Coronary artery (tissue), 2 donors: ENCODE measurements around the gene TEAD1.

ENCODE experiments used
- DNase-seq: peaks from one replicate; pipeline ENCODE4 v3.0.0-alpha.2; 2017; ENCODE audit warnings: low spot score
- H3K27ac ChIP-seq, 2 donors: fragments of 200-600 bp; sonication (generic); one replicate each; pipeline ENCODE4 v1.5.1; 2016 to 2019
- H3K4me3 ChIP-seq: fragments of 200-600 bp; sonication (generic); 2 replicates; pipeline ENCODE4 v1.5.1; 2016; ENCODE audit warnings: mild to moderate bottlenecking, moderate library complexity
- TF ChIP-seq, protein P1 (sequence below): fragments of 200-600 bp; sonication (generic); IDR thresholded peaks from one replicate; pipeline ENCODE4 v1.5.1; 2019; ENCODE audit warnings: antibody characterized with exemption

The TEAD1 gene

GRCh38 chr11:12961615-12962014, 287.4 kb downstream of the TEAD1 start:
- TF ChIP-seq, protein P1, sequence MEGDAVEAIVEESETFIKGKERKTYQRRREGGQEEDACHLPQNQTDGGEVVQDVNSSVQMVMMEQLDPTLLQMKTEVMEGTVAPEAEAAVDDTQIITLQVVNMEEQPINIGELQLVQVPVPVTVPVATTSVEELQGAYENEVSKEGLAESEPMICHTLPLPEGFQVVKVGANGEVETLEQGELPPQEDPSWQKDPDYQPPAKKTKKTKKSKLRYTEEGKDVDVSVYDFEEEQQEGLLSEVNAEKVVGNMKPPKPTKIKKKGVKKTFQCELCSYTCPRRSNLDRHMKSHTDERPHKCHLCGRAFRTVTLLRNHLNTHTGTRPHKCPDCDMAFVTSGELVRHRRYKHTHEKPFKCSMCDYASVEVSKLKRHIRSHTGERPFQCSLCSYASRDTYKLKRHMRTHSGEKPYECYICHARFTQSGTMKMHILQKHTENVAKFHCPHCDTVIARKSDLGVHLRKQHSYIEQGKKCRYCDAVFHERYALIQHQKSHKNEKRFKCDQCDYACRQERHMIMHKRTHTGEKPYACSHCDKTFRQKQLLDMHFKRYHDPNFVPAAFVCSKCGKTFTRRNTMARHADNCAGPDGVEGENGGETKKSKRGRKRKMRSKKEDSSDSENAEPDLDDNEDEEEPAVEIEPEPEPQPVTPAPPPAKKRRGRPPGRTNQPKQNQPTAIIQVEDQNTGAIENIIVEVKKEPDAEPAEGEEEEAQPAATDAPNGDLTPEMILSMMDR = no peak
- DNase-seq = no peak
- no peak overlapping the region for H3K27ac ChIP-seq
- no peak overlapping the region for H3K4me3 ChIP-seq

DNA sequence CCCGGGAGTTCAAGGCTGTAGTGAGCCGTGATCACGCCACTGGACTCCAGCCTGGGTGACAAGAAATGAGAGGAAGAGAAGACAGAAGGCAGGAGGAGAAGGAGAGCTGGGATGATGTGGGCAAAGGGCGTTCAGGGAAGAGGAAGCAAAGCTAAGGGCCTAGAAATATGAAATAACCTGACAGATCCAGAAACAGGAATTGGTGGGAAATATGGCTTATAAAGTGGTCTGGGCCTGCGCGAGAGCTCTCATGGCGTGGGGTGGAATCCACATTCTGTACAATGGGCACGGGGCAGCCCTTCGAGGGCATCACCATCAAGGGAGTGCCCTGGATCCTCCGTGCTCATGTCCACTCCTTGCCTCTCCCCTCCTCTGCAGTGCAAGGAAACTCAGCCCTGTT, 288.1 kb downstream of the TEAD1 start:
- no peak overlapping the region for H3K27ac ChIP-seq
- DNase-seq = no peak
- TF ChIP-seq, protein P1 = no peak
- no peak overlapping the region for H3K4me3 ChIP-seq

GRCh38 chr11:12963051-12963450, 288.8 kb downstream of the TEAD1 start:
- DNase-seq = no peak
- Histone ChIP-seq H3K4me3 (no peak overlapping the region), H3K27ac (no peak overlapping the region)
- TF ChIP-seq, protein P1 = no peak

GRCh38 chr11:12963792-12964536, 289.7 kb downstream of the TEAD1 start:
- no peak overlapping the region for H3K4me3 ChIP-seq
- TF ChIP-seq, protein P1 = peak; percentile 71
- no peak for DNase-seq

DNA sequence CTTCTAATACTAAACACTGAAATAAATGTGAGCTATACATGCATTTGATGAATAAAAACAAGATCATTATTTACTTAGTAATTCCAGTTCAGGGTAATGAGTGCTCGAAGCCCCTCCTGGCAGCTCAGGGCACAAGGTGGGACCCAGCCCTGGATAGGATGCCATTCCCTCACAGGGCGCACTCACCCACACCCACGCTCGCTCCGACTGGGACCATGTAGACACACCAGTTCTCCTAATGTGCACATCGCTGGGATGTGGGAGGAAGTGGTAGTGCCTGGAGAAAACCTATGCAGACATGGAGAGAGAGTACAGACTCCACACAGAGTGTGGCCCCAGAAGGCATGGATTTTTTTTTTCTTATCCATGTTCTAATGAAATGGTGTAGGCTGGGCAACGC, 290.4 kb downstream of the TEAD1 start:
- no peak for DNase-seq
- Histone ChIP-seq H3K27ac (no peak overlapping the region), H3K4me3 (no peak overlapping the region)
- TF ChIP-seq, protein P1 = no peak

More at GRCh38 chr11:12963792-12964536, 289.7 kb downstream of the TEAD1 start:
- no peak overlapping the region for H3K27ac ChIP-seq

DNA sequence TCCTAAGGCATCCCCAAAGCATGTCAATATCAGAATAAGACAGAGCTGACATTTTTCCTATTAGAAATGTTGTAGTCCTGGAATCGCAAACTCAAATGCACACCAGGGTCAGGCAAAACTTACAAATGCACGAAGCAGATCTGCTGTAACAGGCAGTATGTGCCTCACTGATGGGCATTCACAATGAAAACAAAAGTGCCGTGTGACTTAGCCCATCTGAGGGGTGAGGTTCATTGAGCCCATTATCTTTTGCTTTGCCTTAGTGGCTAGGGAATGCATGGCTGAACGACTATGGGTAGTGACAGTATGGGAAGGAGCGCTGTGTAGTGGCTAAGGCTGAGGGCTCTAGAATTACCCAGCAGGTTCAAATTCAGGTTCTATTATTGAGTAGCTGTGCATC, 291.8 kb downstream of the TEAD1 start:
- H3K27ac ChIP-seq = no peak overlapping the region
- no peak overlapping the region for H3K4me3 ChIP-seq
- no peak for DNase-seq
- TF ChIP-seq, protein P1 = no peak

DNA sequence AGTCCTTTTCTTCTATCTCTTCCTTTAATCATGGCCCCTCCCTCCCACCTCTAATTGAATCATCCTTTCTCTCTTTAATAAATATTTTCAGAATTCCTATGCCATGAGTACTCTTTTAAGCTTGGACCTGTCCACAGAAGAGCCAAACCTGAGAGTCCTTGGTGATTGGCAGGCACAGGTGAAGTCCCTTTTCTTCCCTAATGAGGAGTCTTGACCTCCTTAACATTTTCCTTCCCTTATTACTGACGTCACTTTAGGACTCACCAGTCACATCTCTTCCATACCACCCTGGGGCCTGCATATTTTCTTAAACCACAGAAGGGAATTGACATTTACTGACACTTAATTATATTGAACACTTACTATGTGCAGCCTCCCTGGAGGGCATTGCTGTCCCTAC, 293.9 kb downstream of the TEAD1 start:
- Histone ChIP-seq H3K4me3 (no peak overlapping the region), H3K27ac (no peak overlapping the region)
- DNase-seq = no peak
- TF ChIP-seq, protein P1 = no peak
